ENCODE results near the gene RTP4. TPM values are rescaled to one million over a fixed set of nuclear protein-coding genes. Genes with fewer than 3 reads are reported as not detected.

Gene RTP4
- polyA plus RNA-seq, 1 experiment: 0.16 TPM

GRCh38 chr3:187322291-187322690, 45.9 kb upstream of the RTP4 start:
- ChIA-PET CTCF (interaction anchor here (0.6 to 12.8 kb wide), 8 partner anchors 12 to 358 kb away, joined by 3 to 543 read pairs (median 31); partner anchors contain the start of gene SST), POLR2A (no interaction called here)
- no peak overlapping the region for H3K4me3 ChIP-seq (ENCODE audit: low read depth, low read length)
- no peak for DNase-seq (ENCODE audit: low read depth)
- no peak for TF ChIP-seq CTCF (IDR thresholded peaks at IDR 0.05; ENCODE audit: insufficient read depth, low read depth, low read length)
- no peaks in the 10 kb centered on the region for H3K36me3 ChIP-seq (ENCODE audit: control insufficient read depth, insufficient read depth, low read length)
- H3K27me3 ChIP-seq (ENCODE audit: control insufficient read depth, insufficient read depth, low read length): no peaks in the 10 kb centered on the region; the same call in 1 of the 2 replicates

- no peaks in the 10 kb centered on the region for H3K36me3 ChIP-seq (ENCODE audit: control insufficient read depth, insufficient read depth, low read length)
- no peak for DNase-seq (ENCODE audit: low read depth)
- ChIA-PET CTCF (interaction anchor here (0.6 to 12.8 kb wide), 5 partner anchors 11 to 357 kb away, joined by 3 to 543 read pairs (median 76); no protein-coding TSS in a partner anchor), POLR2A (no interaction called here)
- H3K4me3 ChIP-seq (ENCODE audit: low read depth, low read length): no peak overlapping the region
- no peak for TF ChIP-seq CTCF (IDR thresholded peaks at IDR 0.05; ENCODE audit: insufficient read depth, low read depth, low read length)
- H3K27me3 ChIP-seq (ENCODE audit: control insufficient read depth, insufficient read depth, low read length): peaks cover 3% of the 10 kb centered on the region
Measured at GRCh38 chr3:187323091-187323490, 45.1 kb upstream of the RTP4 start.

- no peak for DNase-seq (ENCODE audit: low read depth)
- no peak for TF ChIP-seq CTCF (IDR thresholded peaks at IDR 0.05; ENCODE audit: insufficient read depth, low read depth, low read length)
- H3K27me3 ChIP-seq (ENCODE audit: control insufficient read depth, insufficient read depth, low read length): peaks cover 3% of the 10 kb centered on the region
- H3K36me3 ChIP-seq (ENCODE audit: control insufficient read depth, insufficient read depth, low read length): no peaks in the 10 kb centered on the region
- no peak overlapping the region for H3K4me3 ChIP-seq (ENCODE audit: low read depth, low read length)
- ChIA-PET CTCF (interaction anchor here (0.6 to 12.8 kb wide), 4 partner anchors 8 to 355 kb away, joined by 3 to 543 read pairs (median 86); no protein-coding TSS in a partner anchor), POLR2A (no interaction called here)
Measured at GRCh38 chr3:187325632-187326031, 42.6 kb upstream of the RTP4 start.

- ChIA-PET POLR2A (no interaction called here), CTCF (interaction anchor here (0.9 to 12.8 kb wide), 5 partner anchors 9 to 353 kb away, joined by 3 to 543 read pairs (median 3); no protein-coding TSS in a partner anchor)
- no peak for TF ChIP-seq CTCF (IDR thresholded peaks at IDR 0.05; ENCODE audit: insufficient read depth, low read depth, low read length)
- Histone ChIP-seq H3K27me3 (ENCODE audit: control insufficient read depth, insufficient read depth, low read length) (peaks cover 3% of the 10 kb centered on the region), H3K4me3 (ENCODE audit: low read depth, low read length) (no peak overlapping the region), H3K36me3 (ENCODE audit: control insufficient read depth, insufficient read depth, low read length) (no peaks in the 10 kb centered on the region)
- DNase-seq (ENCODE audit: low read depth): no peak
Measured at GRCh38 chr3:187327845-187328244, 40.3 kb upstream of the RTP4 start.

- POLR2A ChIA-PET: no interaction called here
- Histone ChIP-seq H3K4me3 (ENCODE audit: low read depth, low read length) (no peak overlapping the region), H3K36me3 (ENCODE audit: control insufficient read depth, insufficient read depth, low read length) (no peaks in the 10 kb centered on the region), H3K27me3 (ENCODE audit: control insufficient read depth, insufficient read depth, low read length) (peaks cover 3% of the 10 kb centered on the region)
- TF ChIP-seq CTCF (IDR thresholded peaks at IDR 0.05; ENCODE audit: insufficient read depth, low read depth, low read length): no peak
- CTCF ChIA-PET: interaction anchor here (1.2 to 12.8 kb wide), 3 partner anchors 9 to 352 kb away, joined by 6 to 543 read pairs (median 8); no protein-coding TSS in a partner anchor
- no peak for DNase-seq (ENCODE audit: low read depth)
Measured at GRCh38 chr3:187328691-187329090, 39.5 kb upstream of the RTP4 start.

All from BJ (cell line).